Measurements from ENCODE around the gene FLCN.

- no peak for TF ChIP-seq CTCF (IDR thresholded peaks at IDR 0.05; ENCODE audit: low read depth, low read length, missing input control)
- no peak for TF ChIP-seq TAF1 (conservative IDR thresholded peaks at IDR 0.05)
- no peak for TF ChIP-seq GABPA (IDR thresholded peaks at IDR 0.05 in 1 of 2, conservative IDR thresholded peaks at IDR 0.05 in 1 of 2)
These were observed 60.6 kb downstream of the FLCN start for GRCh38 chr17:17176341-17176740.
